Hepatocyte (in vitro differentiated cells): ENCODE measurements around the gene XYLT1.

Source experiments
- CTCF ChIP-seq: fragments of 200-600 bp; sonication (generic); IDR thresholded peaks from 2 replicates; pipeline ENCODE4 v1.5.1; 2016; ENCODE audit warnings: antibody characterized with exemption, mild to moderate bottlenecking; ENCODE audit not compliant: poor library complexity
- EZH2phosphoT487 ChIP-seq: fragments of 200-600 bp; sonication (generic); IDR thresholded peaks from one replicate; pipeline ENCODE4 v1.6.1; 2018; ENCODE audit warnings: antibody characterized with exemption, mild to moderate bottlenecking, low read depth, moderate library complexity; ENCODE audit not compliant: unreplicated experiment, severe bottlenecking

GRCh38 chr16:17305694-17306093 lies 165.1 kb downstream of the XYLT1 start:
- TF ChIP-seq CTCF (no peak), EZH2phosphoT487 (no peak)
